MM.1S (cell line): ENCODE results near the gene METTL17.

Experiments used
- CTCF ChIP-seq: fragments of 300-600 bp; sonication (generic); IDR thresholded peaks from 2 replicates; pipeline ENCODE4 v1.5.1; 2016; ENCODE audit warnings: antibody characterized with exemption, low read length, mixed read lengths
- EZH2 ChIP-seq: fragments of 300-600 bp; sonication (generic); optimal IDR thresholded peaks from 2 replicates; pipeline ENCODE3; 2017; ENCODE audit warnings: low read depth, mild to moderate bottlenecking, antibody characterized with exemption, low read length, mixed read lengths
- EZH2phosphoT487 ChIP-seq: fragments of 300-600 bp; sonication (generic); IDR thresholded peaks from 2 replicates; pipeline ENCODE4 v1.6.1; 2018; ENCODE audit warnings: antibody characterized with exemption, low read length

- TF ChIP-seq CTCF (no peak), EZH2 (no peak), EZH2phosphoT487 (no peak)
Observed at GRCh38 chr14:20970647-20970982, 19.2 kb upstream of the METTL17 start.
